Esophagus muscularis mucosa (tissue), 4 donors: ENCODE results near the gene EIF5B. TPM values are rescaled to one million over a fixed set of nuclear protein-coding genes. Genes with fewer than 3 reads are reported as not detected.

Source experiments
- DNase-seq: peaks from one replicate; pipeline ENCODE4 v3.0.0-alpha.2; 2017; ENCODE audit errors: extremely low spot score
- H3K27ac ChIP-seq, 4 donors: fragments of 200-600 bp; sonication (generic); replicated peaks in 1 of 4; 1 replicate in 3 of 4; 2 replicates in 1 of 4; pipeline ENCODE4 v1.5.1; 2016 to 2019; ENCODE audit warnings: mild to moderate bottlenecking in 1 of 4
- H3K27me3 ChIP-seq, 4 donors: fragments of 200-600 bp; sonication (generic); one replicate each; pipeline versions ENCODE4 v1.5.1 to v1.6.0; 2016 to 2019
- H3K36me3 ChIP-seq, 4 donors: fragments of 200-600 bp; sonication (generic); one replicate each; pipeline ENCODE4 v1.5.1; 2016 to 2019
- H3K4me1 ChIP-seq, 4 donors: fragments of 200-600 bp; sonication (generic); one replicate each; pipeline ENCODE4 v1.5.1; 2016 to 2019
- H3K4me3 ChIP-seq, 4 donors: fragments of 200-600 bp; sonication (generic); 1 replicate in 2 of 4; 2 replicates in 2 of 4; pipeline ENCODE4 v1.5.1; 2016 to 2019; ENCODE audit warnings: mild to moderate bottlenecking in 4 of 4, moderate library complexity in 1 of 4
- H3K9me3 ChIP-seq, 4 donors: fragments of 200-600 bp; sonication (generic); 1 replicate in 3 of 4; 2 replicates in 1 of 4; pipeline ENCODE4 v1.5.1; 2016 to 2019
- EP300 ChIP-seq: sonication (generic); formaldehyde crosslinking; IDR thresholded peaks from one replicate; pipeline ENCODE4 v1.6.1; 2017; ENCODE audit warnings: antibody characterized with exemption
- POLR2A ChIP-seq: fragments of 450-650 bp; IDR thresholded peaks from one replicate; pipeline ENCODE4 v1.6.1; 2017; ENCODE audit warnings: antibody characterized with exemption, moderate library complexity, mild to moderate bottlenecking, low read depth
- POLR2AphosphoS5 ChIP-seq, 2 donors: sonication (generic); formaldehyde crosslinking; IDR thresholded peaks; one replicate each; pipeline ENCODE4 v1.6.1; 2017; ENCODE audit warnings: antibody characterized with exemption in 2 of 2
- WGBS: methylation state at CpG from one replicate; pipeline ENCODE4 v1.1.5; 2018; 5-methylcytosine and 5-hydroxymethylcytosine counted together
- intact Hi-C: fragments of 100-400 bp; cut with DNase I; formaldehyde crosslinking; loops from one replicate; pipeline ENCODE4 v1.15.1; 2023
- total RNA-seq, 4 donors: library from RNA; depleted of rRNA; stranded (reverse); fragments of >200 nt; gene quantifications; one replicate each; pipeline versions ENCODE4 v1.1.0 to v1.2.1, GENCODE V29; 2016
- TF ChIP-seq, protein P1 (sequence below), 3 experiments: fragments of 200-600 bp in 2 of 3; fragments of 450-650 bp in 1 of 3; sonication (generic) in 2 of 3; IDR thresholded peaks; one replicate each; pipeline ENCODE4 v1.5.1; 2017 to 2019; ENCODE audit warnings: antibody characterized with exemption in 3 of 3, mild to moderate bottlenecking in 2 of 3, moderate library complexity in 1 of 3

Gene EIF5B
- total RNA-seq, 4 donors from 2014 or later: 39.6 to 60.2 (median 47.4) TPM

DNA sequence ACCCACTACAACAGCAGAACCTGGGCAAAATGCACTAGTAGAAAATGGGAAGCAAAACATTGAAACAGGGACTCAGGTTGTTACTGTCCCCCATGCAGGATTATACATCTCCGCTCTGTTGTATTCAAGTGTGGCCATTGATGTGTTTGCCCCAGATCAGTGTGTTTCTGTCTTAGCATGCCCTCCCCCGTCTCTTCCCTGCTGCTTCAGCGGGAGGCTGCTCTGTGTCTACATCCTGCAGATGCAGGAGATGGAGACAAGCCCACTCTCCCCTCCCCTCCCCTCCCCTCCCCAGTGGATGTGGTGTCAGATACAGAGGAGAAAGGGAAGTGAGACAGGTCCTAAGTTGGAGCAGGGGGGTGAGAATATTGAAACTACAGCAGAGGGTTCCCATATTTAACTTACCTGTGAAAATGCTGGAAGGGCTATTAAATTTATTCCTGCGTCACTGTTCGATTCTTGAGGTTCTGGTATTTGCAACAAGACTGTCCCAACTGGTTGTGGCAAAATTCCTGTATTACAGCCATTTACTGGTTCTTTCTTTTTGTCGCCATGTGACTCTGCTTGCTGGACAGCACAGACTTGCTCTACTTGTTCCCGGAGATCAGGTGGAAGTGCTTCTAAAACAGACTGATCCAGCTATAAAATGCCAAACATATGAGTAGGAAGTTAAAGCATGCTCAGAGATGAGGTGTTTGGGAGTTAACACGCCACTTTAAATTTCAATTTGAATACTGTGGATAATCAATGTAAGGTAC, 67.0 kb downstream of the EIF5B start:
- H3K27ac ChIP-seq: no peak overlapping the region
- peaks cover 57 to 93% (median 70%) of the 10 kb centered on the region in 4 donors for H3K36me3 ChIP-seq
- peaks cover 0 to 8% (median 5%) of the 10 kb centered on the region in 4 donors for H3K4me1 ChIP-seq
- no peak for TF ChIP-seq EP300
- TF ChIP-seq, protein P1, sequence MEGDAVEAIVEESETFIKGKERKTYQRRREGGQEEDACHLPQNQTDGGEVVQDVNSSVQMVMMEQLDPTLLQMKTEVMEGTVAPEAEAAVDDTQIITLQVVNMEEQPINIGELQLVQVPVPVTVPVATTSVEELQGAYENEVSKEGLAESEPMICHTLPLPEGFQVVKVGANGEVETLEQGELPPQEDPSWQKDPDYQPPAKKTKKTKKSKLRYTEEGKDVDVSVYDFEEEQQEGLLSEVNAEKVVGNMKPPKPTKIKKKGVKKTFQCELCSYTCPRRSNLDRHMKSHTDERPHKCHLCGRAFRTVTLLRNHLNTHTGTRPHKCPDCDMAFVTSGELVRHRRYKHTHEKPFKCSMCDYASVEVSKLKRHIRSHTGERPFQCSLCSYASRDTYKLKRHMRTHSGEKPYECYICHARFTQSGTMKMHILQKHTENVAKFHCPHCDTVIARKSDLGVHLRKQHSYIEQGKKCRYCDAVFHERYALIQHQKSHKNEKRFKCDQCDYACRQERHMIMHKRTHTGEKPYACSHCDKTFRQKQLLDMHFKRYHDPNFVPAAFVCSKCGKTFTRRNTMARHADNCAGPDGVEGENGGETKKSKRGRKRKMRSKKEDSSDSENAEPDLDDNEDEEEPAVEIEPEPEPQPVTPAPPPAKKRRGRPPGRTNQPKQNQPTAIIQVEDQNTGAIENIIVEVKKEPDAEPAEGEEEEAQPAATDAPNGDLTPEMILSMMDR (IDR thresholded peaks at IDR 0.05): no peak
- TF ChIP-seq POLR2A: no peak
- no peak for TF ChIP-seq POLR2AphosphoS5 (IDR thresholded peaks at IDR 0.05)
- 82% methylated on average over 8 of the region's 8 CpGs for WGBS
- no peak for DNase-seq
- intact Hi-C loops: no loop called here
- no peak overlapping the region for H3K4me3 ChIP-seq
- H3K27me3 ChIP-seq: no peaks in the 10 kb centered on the region
- no peaks in the 10 kb centered on the region for H3K9me3 ChIP-seq

DNA sequence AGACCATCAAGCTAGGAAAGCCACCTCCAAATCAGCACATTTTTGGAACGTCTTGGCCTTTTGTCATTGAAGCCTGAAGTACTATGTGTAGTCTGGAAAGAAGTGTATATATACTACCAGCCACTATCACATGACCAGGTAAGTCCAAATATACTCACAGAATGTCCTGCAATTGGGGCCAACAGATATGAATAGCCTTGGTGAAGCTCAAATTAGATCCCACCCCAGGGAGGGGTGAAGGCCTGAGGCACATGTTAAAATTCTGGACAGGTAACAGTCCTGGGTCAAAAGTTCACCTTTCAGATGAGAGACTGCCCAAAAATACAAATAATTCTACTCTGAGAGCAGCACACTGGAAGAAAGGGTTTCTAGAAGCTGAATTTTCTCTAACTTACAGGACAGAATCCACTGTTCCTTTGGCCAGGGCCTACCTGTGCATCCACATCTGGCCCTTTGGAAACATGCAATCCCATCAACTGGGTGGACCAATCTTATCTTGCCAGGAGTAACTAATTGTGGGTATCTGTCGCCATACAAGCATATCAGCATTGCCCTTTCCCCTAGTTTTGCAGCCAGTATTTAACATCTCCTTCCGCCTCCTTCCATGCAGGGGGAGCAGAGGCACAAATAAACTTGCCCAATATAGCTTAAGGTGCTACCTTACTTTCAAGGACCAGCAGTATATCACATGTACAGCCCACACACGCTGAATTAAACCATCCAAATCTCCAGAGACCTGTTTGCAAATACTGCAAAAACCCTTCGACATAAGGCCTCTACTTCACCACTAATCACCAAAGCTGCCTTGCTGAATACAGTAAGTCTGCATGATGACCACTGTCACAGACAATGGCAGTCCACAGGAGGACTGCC, 67.8 kb downstream of the EIF5B start:
- 94% methylated on average over 5 of the region's 5 CpGs for WGBS
- intact Hi-C loops: no loop called here
- Histone ChIP-seq H3K27me3 (no peaks in the 10 kb centered on the region), H3K4me1 (peaks cover 0 to 8% (median 3%) of the 10 kb centered on the region in 4 donors), H3K4me3 (no peak overlapping the region), H3K9me3 (no peaks in the 10 kb centered on the region), H3K36me3 (peaks cover 51 to 93% (median 69%) of the 10 kb centered on the region in 4 donors), H3K27ac (no peak overlapping the region)
- no peak for DNase-seq
- TF ChIP-seq POLR2AphosphoS5 (IDR thresholded peaks at IDR 0.05) (no peak), POLR2A (no peak), EP300 (no peak)
- TF ChIP-seq, protein P1 (IDR thresholded peaks at IDR 0.05): no peak

DNA sequence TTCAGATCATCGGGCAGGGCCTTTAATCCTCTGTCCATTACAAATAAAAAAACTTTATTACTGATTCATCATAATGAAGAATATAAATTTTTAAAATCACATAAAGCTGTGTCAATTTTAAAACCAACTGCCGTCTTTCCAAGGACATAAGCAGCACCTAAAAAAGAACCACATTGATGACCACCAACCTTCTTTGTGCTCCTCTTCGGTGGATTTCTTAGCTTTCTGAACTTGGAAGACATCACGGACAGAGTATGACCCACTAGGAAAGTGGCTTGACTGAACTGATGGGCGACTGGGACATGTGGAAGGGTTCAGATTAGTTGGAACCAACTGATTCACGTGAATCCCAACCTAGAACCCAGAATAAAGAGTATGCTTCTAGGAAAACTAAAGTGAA, 68.9 kb downstream of the EIF5B start:
- H3K27ac ChIP-seq: no peak overlapping the region
- no peak overlapping the region for H3K4me3 ChIP-seq
- 95% methylated on average over 6 of the region's 6 CpGs for WGBS
- intact Hi-C loops: no loop called here
- no peaks in the 10 kb centered on the region for H3K9me3 ChIP-seq
- peaks cover 0 to 8% (median 3%) of the 10 kb centered on the region in 4 donors for H3K4me1 ChIP-seq
- no peaks in the 10 kb centered on the region for H3K27me3 ChIP-seq
- H3K36me3 ChIP-seq: peaks cover 53 to 93% (median 73%) of the 10 kb centered on the region in 4 donors
- TF ChIP-seq EP300: no peak
- TF ChIP-seq POLR2A: no peak
- TF ChIP-seq, protein P1 (IDR thresholded peaks at IDR 0.05): no peak
- no peak for TF ChIP-seq POLR2AphosphoS5 (IDR thresholded peaks at IDR 0.05)
- no peak for DNase-seq

DNA sequence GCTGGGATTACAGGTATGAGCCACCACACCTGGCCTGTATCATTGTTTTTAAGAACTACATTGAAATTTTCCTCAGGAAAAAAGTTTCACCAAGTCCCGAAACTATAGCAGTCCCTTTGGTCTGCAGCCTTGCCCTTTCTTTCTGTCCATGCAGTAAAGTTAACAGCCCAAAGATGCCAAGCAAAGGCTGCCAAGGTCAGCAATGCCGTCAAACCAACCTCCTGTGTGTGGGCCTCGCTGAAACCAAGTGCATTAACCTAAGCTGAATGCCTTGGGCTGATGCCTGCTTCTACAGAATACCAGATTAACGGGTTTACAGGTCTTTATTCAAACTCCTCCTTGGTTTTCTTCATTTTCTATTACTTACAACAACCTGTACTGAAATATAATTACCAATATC, 73.1 kb downstream of the EIF5B start:
- Histone ChIP-seq H3K4me1 (peaks cover 0 to 2% (median 0%) of the 10 kb centered on the region in 4 donors), H3K9me3 (no peaks in the 10 kb centered on the region), H3K27me3 (no peaks in the 10 kb centered on the region), H3K27ac (no peak overlapping the region), H3K36me3 (peaks cover 19 to 91% (median 64%) of the 10 kb centered on the region in 4 donors), H3K4me3 (no peak overlapping the region)
- TF ChIP-seq EP300 (no peak), POLR2A (no peak), POLR2AphosphoS5 (IDR thresholded peaks at IDR 0.05) (no peak)
- intact Hi-C loops: no loop called here
- 93% methylated on average over 4 of the region's 4 CpGs for WGBS
- no peak for DNase-seq

DNA sequence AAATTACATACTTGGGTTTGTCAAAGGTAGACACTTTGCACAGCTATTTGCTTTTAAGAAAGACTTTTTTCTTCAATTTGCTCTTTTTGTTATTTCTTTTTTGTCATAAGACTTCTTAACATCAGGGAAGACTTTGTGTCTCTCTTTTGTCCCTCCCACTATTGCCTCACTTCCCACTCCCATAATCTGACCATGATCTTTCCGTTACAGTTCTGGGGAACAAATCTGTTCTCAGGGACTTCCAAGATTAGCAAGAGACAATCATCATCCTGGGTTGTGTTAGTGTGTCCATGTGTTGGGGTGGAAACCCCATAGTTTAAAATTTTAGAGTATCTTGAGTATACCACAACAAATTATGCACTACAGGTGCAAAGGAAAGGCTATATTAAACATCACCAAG, 77.4 kb downstream of the EIF5B start:
- intact Hi-C loops: no loop called here
- peaks cover 0 to 1% (median under 1%) of the 10 kb centered on the region in 4 donors for H3K4me1 ChIP-seq
- no peak overlapping the region for H3K27ac ChIP-seq
- no peaks in the 10 kb centered on the region for H3K27me3 ChIP-seq
- TF ChIP-seq POLR2A (no peak), EP300 (no peak), POLR2AphosphoS5 (IDR thresholded peaks at IDR 0.05) (no peak)
- TF ChIP-seq, protein P1 (IDR thresholded peaks at IDR 0.05): no peak
- H3K4me3 ChIP-seq: no peak overlapping the region
- 86% methylated on average over 1 of the region's 1 CpG for WGBS
- H3K36me3 ChIP-seq: peaks cover 15 to 98% (median 77%) of the 10 kb centered on the region in 4 donors
- no peak for DNase-seq
- H3K9me3 ChIP-seq: no peaks in the 10 kb centered on the region
